HCT116 (cell line): ENCODE measurements around the gene PLCE1.
A peak's percentile ranks its signal among the peaks of the same experiment; 100 is the strongest.

Source experiments
- ELF1 ChIP-seq: IDR thresholded peaks from 2 replicates; pipeline ENCODE4 v1.6.1; 2012; ENCODE audit warnings: low read depth, borderline replicate concordance
- EZH2 ChIP-seq: fragments of 200-600 bp; sonication (generic); IDR thresholded peaks from 2 replicates; pipeline ENCODE4 v1.6.1; 2017; ENCODE audit warnings: antibody characterized with exemption, mixed run types
- EZH2phosphoT487 ChIP-seq: fragments of 200-600 bp; IDR thresholded peaks from 2 replicates; pipeline ENCODE4 v1.6.1; 2018; ENCODE audit warnings: antibody characterized with exemption, borderline replicate concordance
- FOSL1 ChIP-seq: IDR thresholded peaks from 2 replicates; pipeline ENCODE4 v1.6.1; 2012; ENCODE audit warnings: low read depth
- POLR2A ChIP-seq: IDR thresholded peaks from 2 replicates; pipeline ENCODE4 v1.7.0; 2011; ENCODE audit warnings: borderline replicate concordance; ENCODE audit not compliant: insufficient read depth, insufficient read length; ENCODE audit errors: extremely low read depth
- POLR2AphosphoS5 ChIP-seq: IDR thresholded peaks from 2 replicates; pipeline ENCODE4 v1.6.1; 2011; ENCODE audit warnings: mild to moderate bottlenecking, low read depth, low read length, moderate library complexity
- RAD21 ChIP-seq: IDR thresholded peaks from 2 replicates; pipeline ENCODE4 v1.6.1; 2012; ENCODE audit warnings: low read depth, mild to moderate bottlenecking
- SRF ChIP-seq: IDR thresholded peaks from 2 replicates; pipeline ENCODE4 v1.6.1; 2012; ENCODE audit warnings: low read depth
- YY1 ChIP-seq: IDR thresholded peaks from 2 replicates; pipeline ENCODE4 v1.6.1; 2011; ENCODE audit warnings: low read length, low read depth, moderate library complexity, mild to moderate bottlenecking; ENCODE audit not compliant: insufficient replicate concordance; ENCODE audit errors: extremely low read depth
- ZNF274 ChIP-seq: fragments of 200-500 bp; sonication (Bioruptor generic); IDR thresholded peaks from 2 replicates; pipeline ENCODE4 v1.6.1; 2014; ENCODE audit warnings: mild to moderate bottlenecking, low read depth, low read length, inconsistent platforms
- TF ChIP-seq, protein P1 (sequence below), 3 experiments: fragments of 200-600 bp in 1 of 3; sonication (generic) in 1 of 3; IDR thresholded peaks in 2 of 3; conservative IDR thresholded peaks in 1 of 3; 2 replicates each; pipeline ENCODE4 v1.5.1; 2012 to 2017; ENCODE audit warnings: low read depth in 2 of 3, low read length in 2 of 3, antibody characterized with exemption in 1 of 3, borderline replicate concordance in 1 of 3, control low read depth in 1 of 3, mild to moderate bottlenecking in 1 of 3, mixed read lengths in 1 of 3, mixed run types in 1 of 3, moderate library complexity in 1 of 3; ENCODE audit not compliant: insufficient read depth in 1 of 3
- TF ChIP-seq, protein P2 (sequence below): IDR thresholded peaks from 2 replicates; pipeline ENCODE4 v1.6.1; 2011; ENCODE audit warnings: mild to moderate bottlenecking, low read length, moderate library complexity; ENCODE audit not compliant: insufficient replicate concordance; ENCODE audit errors: extremely low read depth
- TF ChIP-seq, protein P3 (sequence below): IDR thresholded peaks from 2 replicates; pipeline ENCODE4 v1.6.1; 2012; ENCODE audit warnings: low read depth

DNA sequence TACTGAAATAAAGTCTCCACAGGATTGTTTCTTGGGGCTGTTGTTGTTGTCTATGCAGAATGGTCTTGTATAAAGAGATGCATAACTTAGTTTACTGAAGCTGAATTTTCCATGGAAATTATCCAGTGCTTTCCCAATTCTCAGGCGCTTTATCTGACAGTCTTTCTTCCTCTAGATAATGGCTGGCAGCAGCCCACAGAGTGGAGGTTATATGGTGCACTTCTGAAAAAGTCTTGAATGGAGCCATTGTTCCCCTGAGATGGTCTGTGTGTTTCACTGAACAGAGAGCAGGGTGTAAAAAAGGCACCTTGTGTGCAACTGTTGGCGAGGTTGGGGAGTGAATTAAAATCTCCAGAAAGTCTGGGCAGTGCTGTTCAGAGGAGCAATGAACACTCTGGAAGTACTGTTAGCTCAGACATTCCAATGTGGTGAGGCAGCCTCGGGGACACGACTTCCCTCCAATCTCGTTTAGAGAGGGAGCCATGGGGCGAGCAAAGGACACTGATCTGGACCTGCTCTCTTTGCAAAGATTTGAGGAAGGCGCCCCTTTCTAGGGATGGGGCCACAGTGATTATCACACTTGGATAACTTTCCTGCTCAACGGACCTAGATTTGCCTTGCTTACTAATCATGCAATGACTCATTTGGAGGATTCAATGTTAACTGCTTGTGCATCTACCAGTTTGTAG lies 2.0 kb upstream of the PLCE1 start:
- no peak for TF ChIP-seq POLR2AphosphoS5
- TF ChIP-seq SRF: no peak
- TF ChIP-seq, protein P1, sequence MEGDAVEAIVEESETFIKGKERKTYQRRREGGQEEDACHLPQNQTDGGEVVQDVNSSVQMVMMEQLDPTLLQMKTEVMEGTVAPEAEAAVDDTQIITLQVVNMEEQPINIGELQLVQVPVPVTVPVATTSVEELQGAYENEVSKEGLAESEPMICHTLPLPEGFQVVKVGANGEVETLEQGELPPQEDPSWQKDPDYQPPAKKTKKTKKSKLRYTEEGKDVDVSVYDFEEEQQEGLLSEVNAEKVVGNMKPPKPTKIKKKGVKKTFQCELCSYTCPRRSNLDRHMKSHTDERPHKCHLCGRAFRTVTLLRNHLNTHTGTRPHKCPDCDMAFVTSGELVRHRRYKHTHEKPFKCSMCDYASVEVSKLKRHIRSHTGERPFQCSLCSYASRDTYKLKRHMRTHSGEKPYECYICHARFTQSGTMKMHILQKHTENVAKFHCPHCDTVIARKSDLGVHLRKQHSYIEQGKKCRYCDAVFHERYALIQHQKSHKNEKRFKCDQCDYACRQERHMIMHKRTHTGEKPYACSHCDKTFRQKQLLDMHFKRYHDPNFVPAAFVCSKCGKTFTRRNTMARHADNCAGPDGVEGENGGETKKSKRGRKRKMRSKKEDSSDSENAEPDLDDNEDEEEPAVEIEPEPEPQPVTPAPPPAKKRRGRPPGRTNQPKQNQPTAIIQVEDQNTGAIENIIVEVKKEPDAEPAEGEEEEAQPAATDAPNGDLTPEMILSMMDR (IDR thresholded peaks at IDR 0.05 in 2 of 3, conservative IDR thresholded peaks at IDR 0.05 in 1 of 3; ENCODE audit: borderline replicate concordance in 1 of 3, insufficient read depth in 1 of 3, low read depth in 2 of 3, low read length in 2 of 3): no peak
- no peak for TF ChIP-seq ELF1
- TF ChIP-seq EZH2: no peak
- no peak for TF ChIP-seq ZNF274
- no peak for TF ChIP-seq RAD21
- no peak for TF ChIP-seq EZH2phosphoT487
- TF ChIP-seq, protein P2, sequence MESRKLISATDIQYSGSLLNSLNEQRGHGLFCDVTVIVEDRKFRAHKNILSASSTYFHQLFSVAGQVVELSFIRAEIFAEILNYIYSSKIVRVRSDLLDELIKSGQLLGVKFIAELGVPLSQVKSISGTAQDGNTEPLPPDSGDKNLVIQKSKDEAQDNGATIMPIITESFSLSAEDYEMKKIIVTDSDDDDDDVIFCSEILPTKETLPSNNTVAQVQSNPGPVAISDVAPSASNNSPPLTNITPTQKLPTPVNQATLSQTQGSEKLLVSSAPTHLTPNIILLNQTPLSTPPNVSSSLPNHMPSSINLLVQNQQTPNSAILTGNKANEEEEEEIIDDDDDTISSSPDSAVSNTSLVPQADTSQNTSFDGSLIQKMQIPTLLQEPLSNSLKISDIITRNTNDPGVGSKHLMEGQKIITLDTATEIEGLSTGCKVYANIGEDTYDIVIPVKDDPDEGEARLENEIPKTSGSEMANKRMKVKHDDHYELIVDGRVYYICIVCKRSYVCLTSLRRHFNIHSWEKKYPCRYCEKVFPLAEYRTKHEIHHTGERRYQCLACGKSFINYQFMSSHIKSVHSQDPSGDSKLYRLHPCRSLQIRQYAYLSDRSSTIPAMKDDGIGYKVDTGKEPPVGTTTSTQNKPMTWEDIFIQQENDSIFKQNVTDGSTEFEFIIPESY: no peak
- TF ChIP-seq POLR2A: no peak
- TF ChIP-seq, protein P3, sequence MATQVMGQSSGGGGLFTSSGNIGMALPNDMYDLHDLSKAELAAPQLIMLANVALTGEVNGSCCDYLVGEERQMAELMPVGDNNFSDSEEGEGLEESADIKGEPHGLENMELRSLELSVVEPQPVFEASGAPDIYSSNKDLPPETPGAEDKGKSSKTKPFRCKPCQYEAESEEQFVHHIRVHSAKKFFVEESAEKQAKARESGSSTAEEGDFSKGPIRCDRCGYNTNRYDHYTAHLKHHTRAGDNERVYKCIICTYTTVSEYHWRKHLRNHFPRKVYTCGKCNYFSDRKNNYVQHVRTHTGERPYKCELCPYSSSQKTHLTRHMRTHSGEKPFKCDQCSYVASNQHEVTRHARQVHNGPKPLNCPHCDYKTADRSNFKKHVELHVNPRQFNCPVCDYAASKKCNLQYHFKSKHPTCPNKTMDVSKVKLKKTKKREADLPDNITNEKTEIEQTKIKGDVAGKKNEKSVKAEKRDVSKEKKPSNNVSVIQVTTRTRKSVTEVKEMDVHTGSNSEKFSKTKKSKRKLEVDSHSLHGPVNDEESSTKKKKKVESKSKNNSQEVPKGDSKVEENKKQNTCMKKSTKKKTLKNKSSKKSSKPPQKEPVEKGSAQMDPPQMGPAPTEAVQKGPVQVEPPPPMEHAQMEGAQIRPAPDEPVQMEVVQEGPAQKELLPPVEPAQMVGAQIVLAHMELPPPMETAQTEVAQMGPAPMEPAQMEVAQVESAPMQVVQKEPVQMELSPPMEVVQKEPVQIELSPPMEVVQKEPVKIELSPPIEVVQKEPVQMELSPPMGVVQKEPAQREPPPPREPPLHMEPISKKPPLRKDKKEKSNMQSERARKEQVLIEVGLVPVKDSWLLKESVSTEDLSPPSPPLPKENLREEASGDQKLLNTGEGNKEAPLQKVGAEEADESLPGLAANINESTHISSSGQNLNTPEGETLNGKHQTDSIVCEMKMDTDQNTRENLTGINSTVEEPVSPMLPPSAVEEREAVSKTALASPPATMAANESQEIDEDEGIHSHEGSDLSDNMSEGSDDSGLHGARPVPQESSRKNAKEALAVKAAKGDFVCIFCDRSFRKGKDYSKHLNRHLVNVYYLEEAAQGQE: no peak
- no peak for TF ChIP-seq YY1
- peak; percentile 56 for TF ChIP-seq FOSL1
